LHCN-M2 (cell line): ENCODE measurements around the gene ARHGDIA. TPM values are rescaled to one million over a fixed set of nuclear protein-coding genes. Genes with fewer than 3 reads are reported as not detected.

Experiments
- DNase-seq: peaks from one replicate; pipeline ENCODE4 v3.0.0-alpha.2; 2012; ENCODE audit warnings: low read depth
- total RNA-seq: library from RNA; depleted of rRNA; stranded (reverse); fragments of >200 nt; gene quantifications from 2 replicates; pipeline ENCODE4 v1.2.3, GENCODE V29; 2014; rRNA removed

The ARHGDIA gene
- total RNA-seq, 1 experiment from 2014 or later: 305 TPM

- DNase-seq: no peak
Observed at GRCh38 chr17:81825841-81826466, 45.2 kb downstream of the ARHGDIA start.

- no peak for DNase-seq
Observed at GRCh38 chr17:81824595-81824994, 46.5 kb downstream of the ARHGDIA start.

GRCh38 chr17:81823820-81824550 lies 47.2 kb downstream of the ARHGDIA start:
- DNase-seq: no peak

- DNase-seq: no peak
Observed at GRCh38 chr17:81822996-81823819, 47.9 kb downstream of the ARHGDIA start.

GRCh38 chr17:81822312-81822637 lies 48.9 kb downstream of the ARHGDIA start:
- DNase-seq: no peak

GRCh38 chr17:81821603-81822311 lies 49.4 kb downstream of the ARHGDIA start:
- peak; percentile 47 for DNase-seq

GRCh38 chr17:81821147-81821546 lies 50.0 kb downstream of the ARHGDIA start:
- no peak for DNase-seq

- no peak for DNase-seq
Observed at GRCh38 chr17:81819708-81820107, 51.4 kb downstream of the ARHGDIA start.

- DNase-seq: no peak
Observed at GRCh38 chr17:81817758-81818147, 53.4 kb downstream of the ARHGDIA start.

Other genes starting within 250 kb of the ARHGDIA start
- 62.3 and 75.7 TPM in 2 replicates for gene NPLOC4, start 234.2 kb downstream of the ARHGDIA start, total RNA-seq
- gene TSPAN10, start 234.1 kb downstream of the ARHGDIA start, total RNA-seq: 8.5 and 8.8 TPM in 2 replicates
- not detected in 2 replicates for gene PDE6G, start 214.8 kb downstream of the ARHGDIA start, total RNA-seq
- 54.1 and 54.8 TPM in 2 replicates for gene OXLD1, start 204.7 kb downstream of the ARHGDIA start, total RNA-seq
- 25.2 and 28.2 TPM in 2 replicates for gene CCDC137, start 204.6 kb downstream of the ARHGDIA start, total RNA-seq
- gene ARL16, start 187.5 kb downstream of the ARHGDIA start, total RNA-seq: 39.6 and 42.9 TPM in 2 replicates
- 157 and 200 TPM in 2 replicates for gene HGS, start 187.3 kb downstream of the ARHGDIA start, total RNA-seq
- gene MRPL12, start 168.0 kb downstream of the ARHGDIA start, total RNA-seq: 23.4 and 31.3 TPM in 2 replicates
- 37.3 and 37.8 TPM in 2 replicates for gene SLC25A10, start 159.1 kb downstream of the ARHGDIA start, total RNA-seq
- gene GCGR, start 67.2 kb downstream of the ARHGDIA start, total RNA-seq: not detected in 2 replicates
- 106 TPM in 2 replicates for gene MCRIP1, start 38.0 kb downstream of the ARHGDIA start, total RNA-seq
- gene PPP1R27, start 36.3 kb downstream of the ARHGDIA start, total RNA-seq: 1.0 TPM in 1 of 2 replicates, not detected in the other
- 1,598 and 3,461 TPM in 2 replicates for gene P4HB, start 10.8 kb downstream of the ARHGDIA start, total RNA-seq
- gene ALYREF, start 20.2 kb upstream of the ARHGDIA start, total RNA-seq: 184 and 190 TPM in 2 replicates
- 194 and 234 TPM in 2 replicates for gene ANAPC11, start 20.4 kb upstream of the ARHGDIA start, total RNA-seq
- gene NPB, start 30.9 kb upstream of the ARHGDIA start, total RNA-seq: 0.86 and 2.9 TPM in 2 replicates
- gene PCYT2, start 40.1 kb upstream of the ARHGDIA start, total RNA-seq: 30.4 and 35.4 TPM in 2 replicates
- gene SIRT7, start 46.8 kb upstream of the ARHGDIA start, total RNA-seq: 17.3 and 20.0 TPM in 2 replicates
- gene MAFG, start 56.4 kb upstream of the ARHGDIA start, total RNA-seq: 18.8 and 19.7 TPM in 2 replicates
- 59.1 and 81.4 TPM in 2 replicates for gene PYCR1, start 66.0 kb upstream of the ARHGDIA start, total RNA-seq
- not detected in 2 replicates for gene MYADML2, start 75.9 kb upstream of the ARHGDIA start, total RNA-seq
- 0.75 and 0.90 TPM in 2 replicates for gene NOTUM, start 89.8 kb upstream of the ARHGDIA start, total RNA-seq
- 25.9 and 30.3 TPM in 2 replicates for gene ASPSCR1, start 106.3 kb upstream of the ARHGDIA start, total RNA-seq
- 142 and 155 TPM in 2 replicates for gene CENPX, start 151.5 kb upstream of the ARHGDIA start, total RNA-seq
- 26.1 and 28.5 TPM in 2 replicates for gene LRRC45, start 152.0 kb upstream of the ARHGDIA start, total RNA-seq
- 18.1 and 28.7 TPM in 2 replicates for gene RAC3, start 160.3 kb upstream of the ARHGDIA start, total RNA-seq
- gene DCXR, start 166.4 kb upstream of the ARHGDIA start, total RNA-seq: 88.0 and 90.5 TPM in 2 replicates
- gene RFNG, start 180.5 kb upstream of the ARHGDIA start, total RNA-seq: 31.5 and 35.1 TPM in 2 replicates
- gene GPS1, start 180.6 kb upstream of the ARHGDIA start, total RNA-seq: 144 and 149 TPM in 2 replicates
- 75.8 and 86.1 TPM in 2 replicates for gene DUS1L, start 194.5 kb upstream of the ARHGDIA start, total RNA-seq
- gene FASN, start 226.9 kb upstream of the ARHGDIA start, total RNA-seq: 69.0 and 69.2 TPM in 2 replicates